ENCODE results near the gene L2HGDH. TPM values are rescaled to one million over a fixed set of nuclear protein-coding genes. Genes with fewer than 3 reads are reported as not detected.

The L2HGDH gene
- polyA plus RNA-seq, 2 of the 4 experiments (the other 2 are of a cell fraction), result 14.5 to 18.1 TPM

- no peak for ATAC-seq
- ChIA-PET POLR2A (no interaction called here), CTCF (interaction anchor here (0.7 kb wide), 1 partner anchor 249 kb away, joined by 3 read pairs; no protein-coding TSS in a partner anchor)
- WGBS (ENCODE audit: missing lambda C conversion rate), result 88% methylated on average over 2 of the region's 2 CpGs
- Histone ChIP-seq H3K4me3 (no peak overlapping the region), H3K4me2 (no peak overlapping the region), H3K9me3 (no peaks in the 10 kb centered on the region), H3K27ac (no peak overlapping the region), H3K4me1 (peaks cover 12% of the 10 kb centered on the region)
- no peak for FAIRE-seq
- no peak for DNase-seq (ENCODE audit: low read depth in 1 of 2, low spot score in 1 of 2)
- TF ChIP-seq ZSCAN20 (CRISPR knock-in tag; IDR thresholded peaks at IDR 0.05), result no peak
- no peak for TF ChIP-seq RAD21 (conservative IDR thresholded peaks at IDR 0.05 in 1 of 2, IDR thresholded peaks at IDR 0.05 in 1 of 2)
- no peak for TF ChIP-seq ESRRA (IDR thresholded peaks at IDR 0.05; ENCODE audit: borderline replicate concordance, low read length)
- no peak for TF ChIP-seq PBX3 (IDR thresholded peaks at IDR 0.05)
- no peak for TF ChIP-seq NFE2L2 (conservative IDR thresholded peaks at IDR 0.05; ENCODE audit: low read length)
- TF ChIP-seq MAZ (IDR thresholded peaks at IDR 0.05; ENCODE audit: borderline replicate concordance, low read depth, low read length), result no peak
- no peak for TF ChIP-seq HOXA7 (CRISPR knock-in tag; IDR thresholded peaks at IDR 0.05)
- no peak for TF ChIP-seq SMC3 (IDR thresholded peaks at IDR 0.05)
- TF ChIP-seq HDAC2 (IDR thresholded peaks at IDR 0.05), result no peak
- TF ChIP-seq BCL3 (IDR thresholded peaks at IDR 0.05), result no peak
- no peak for TF ChIP-seq CBX2 (IDR thresholded peaks at IDR 0.05; ENCODE audit: borderline replicate concordance, low read depth)
- TF ChIP-seq HMGXB4 (CRISPR knock-in tag; IDR thresholded peaks at IDR 0.05; ENCODE audit: borderline replicate concordance), result no peak
- no peak for TF ChIP-seq CHD4 (IDR thresholded peaks at IDR 0.05; ENCODE audit: borderline replicate concordance)
- TF ChIP-seq JUN (IDR thresholded peaks at IDR 0.05), result no peak
- no peak for TF ChIP-seq ZFP36 (IDR thresholded peaks at IDR 0.05; ENCODE audit: borderline replicate concordance, partially characterized antibody)
- no peak for TF ChIP-seq CTCF (IDR thresholded peaks at IDR 0.05)
- TF ChIP-seq TP53 (CRISPR knock-in tag; IDR thresholded peaks at IDR 0.05), result no peak
Observed at GRCh38 chr14:50350975-50351374, 38.9 kb upstream of the L2HGDH start.

- TF ChIP-seq FOSB (CRISPR knock-in tag; IDR thresholded peaks at IDR 0.05) (no peak), HOXB5 (CRISPR knock-in tag; IDR thresholded peaks at IDR 0.05) (no peak), CHD2 (IDR thresholded peaks at IDR 0.05; ENCODE audit: low read length, partially characterized antibody) (no peak), HOXA7 (CRISPR knock-in tag; IDR thresholded peaks at IDR 0.05) (no peak), CTCF (IDR thresholded peaks at IDR 0.05) (no peak), RCOR1 (IDR thresholded peaks at IDR 0.05; ENCODE audit: low read depth, low read length) (no peak)
- H3K27ac ChIP-seq, result no peak overlapping the region
- H3K9me3 ChIP-seq, result no peaks in the 10 kb centered on the region
- no peak overlapping the region for H3K4me2 ChIP-seq
- no peak for FAIRE-seq
- peaks cover 12% of the 10 kb centered on the region for H3K4me1 ChIP-seq
- ATAC-seq, result no peak
- DNase-seq (ENCODE audit: low read depth in 1 of 2, low spot score in 1 of 2), result no peak
- CTCF ChIA-PET, result interaction anchor here (1.0 kb wide), 1 partner anchor 10 kb away, joined by 3 read pairs; no protein-coding TSS in a partner anchor
- H3K4me3 ChIP-seq, result no peak overlapping the region
- POLR2A ChIA-PET, result no interaction called here
Observed at GRCh38 chr14:50348933-50349332, 36.9 kb upstream of the L2HGDH start.
